SJCRH30 (cell line): ENCODE data around the gene XCR1. TPM values are rescaled to one million over a fixed set of nuclear protein-coding genes. Genes with fewer than 3 reads are reported as not detected.
A peak's percentile ranks its signal among the peaks of the same experiment; 100 is the strongest.

Experiments
- DNase-seq, 2 experiments: peaks; one replicate each; pipeline ENCODE4 v3.0.0-alpha.2; 2015 to 2020
- H3K27ac ChIP-seq: fragments of 250-450 bp; sonication (Bioruptor Pico); 2 replicates; pipeline ENCODE4 v1.5.1; 2020; ENCODE audit warnings: mild to moderate bottlenecking, moderate library complexity
- H3K27me3 ChIP-seq: fragments of 250-450 bp; sonication (Bioruptor Pico); 2 replicates; pipeline ENCODE4 v1.5.1; 2020; ENCODE audit warnings: mild to moderate bottlenecking, moderate library complexity
- H3K36me3 ChIP-seq: fragments of 250-450 bp; sonication (Bioruptor Pico); 2 replicates; pipeline ENCODE4 v1.5.1; 2020; ENCODE audit warnings: mild to moderate bottlenecking, moderate library complexity
- H3K4me1 ChIP-seq: fragments of 250-450 bp; sonication (Bioruptor Pico); 2 replicates; pipeline ENCODE4 v1.5.1; 2020; ENCODE audit warnings: mild to moderate bottlenecking, moderate library complexity
- H3K4me3 ChIP-seq: fragments of 250-450 bp; sonication (Bioruptor Pico); 2 replicates; pipeline ENCODE4 v1.5.1; 2020; ENCODE audit warnings: mild to moderate bottlenecking, moderate library complexity
- H3K9me3 ChIP-seq: fragments of 250-450 bp; sonication (Bioruptor Pico); replicated peaks from 2 replicates; pipeline ENCODE4 v1.5.1; 2020; ENCODE audit warnings: mild to moderate bottlenecking, moderate library complexity
- total RNA-seq: library from RNA; depleted of rRNA; stranded (reverse); fragments of >200 nt; shearing (Covaris generic); gene quantifications from 2 replicates; pipeline ENCODE4 v1.2.3, GENCODE V29; 2014; rRNA removed

XCR1 gene, protein sequence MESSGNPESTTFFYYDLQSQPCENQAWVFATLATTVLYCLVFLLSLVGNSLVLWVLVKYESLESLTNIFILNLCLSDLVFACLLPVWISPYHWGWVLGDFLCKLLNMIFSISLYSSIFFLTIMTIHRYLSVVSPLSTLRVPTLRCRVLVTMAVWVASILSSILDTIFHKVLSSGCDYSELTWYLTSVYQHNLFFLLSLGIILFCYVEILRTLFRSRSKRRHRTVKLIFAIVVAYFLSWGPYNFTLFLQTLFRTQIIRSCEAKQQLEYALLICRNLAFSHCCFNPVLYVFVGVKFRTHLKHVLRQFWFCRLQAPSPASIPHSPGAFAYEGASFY
- not detected in 2 replicates for total RNA-seq

DNA sequence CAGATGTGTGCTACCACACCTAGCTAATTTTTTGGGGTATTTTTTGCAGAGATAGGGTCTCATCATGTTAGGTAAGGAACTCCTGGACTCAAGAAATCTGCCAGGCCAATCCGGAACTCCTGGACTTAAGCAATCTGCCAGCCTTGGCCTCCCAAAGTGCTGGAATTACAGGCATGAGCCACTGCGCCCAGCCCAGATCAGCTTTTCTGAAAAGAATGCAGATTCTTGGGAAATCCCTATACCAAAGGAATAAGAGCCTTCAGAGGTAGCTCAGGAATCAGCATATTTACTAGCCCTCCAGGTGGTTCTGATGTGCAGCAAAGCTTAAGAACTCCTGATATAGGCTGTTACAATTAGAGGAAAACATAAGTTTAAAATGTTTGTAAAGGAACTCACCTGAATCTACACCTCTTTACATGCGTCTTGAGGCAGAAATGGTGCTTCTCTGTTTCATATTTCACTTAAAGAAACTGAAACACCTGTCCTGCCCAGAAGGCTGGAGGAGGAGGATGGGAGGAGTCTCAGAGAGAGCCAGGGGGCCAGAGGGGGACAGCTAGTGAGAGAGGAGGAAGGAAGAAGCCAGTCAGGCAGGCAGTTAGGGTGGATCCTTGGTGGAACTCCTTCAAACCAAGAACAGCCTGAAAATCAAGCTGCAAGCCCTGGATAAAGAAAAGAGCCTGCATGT lies at the start of gene XCR1:
Gene XCR1, minus strand, starts transcription at position 463 of the 685 bp plus-strand sequence. CDS start 5,536 bp downstream, outside the sequence.
- no peaks in the 10 kb centered on the region for H3K9me3 ChIP-seq
- no peak within 1 kb of the TSS for H3K4me3 ChIP-seq
- H3K36me3 ChIP-seq, result no peaks in the 10 kb centered on the region
- no peak within 1 kb of the TSS for H3K27ac ChIP-seq
- H3K27me3 ChIP-seq, result no peaks in the 10 kb centered on the region
- no peak for DNase-seq
- no peaks in the 10 kb centered on the region for H3K4me1 ChIP-seq

DNA sequence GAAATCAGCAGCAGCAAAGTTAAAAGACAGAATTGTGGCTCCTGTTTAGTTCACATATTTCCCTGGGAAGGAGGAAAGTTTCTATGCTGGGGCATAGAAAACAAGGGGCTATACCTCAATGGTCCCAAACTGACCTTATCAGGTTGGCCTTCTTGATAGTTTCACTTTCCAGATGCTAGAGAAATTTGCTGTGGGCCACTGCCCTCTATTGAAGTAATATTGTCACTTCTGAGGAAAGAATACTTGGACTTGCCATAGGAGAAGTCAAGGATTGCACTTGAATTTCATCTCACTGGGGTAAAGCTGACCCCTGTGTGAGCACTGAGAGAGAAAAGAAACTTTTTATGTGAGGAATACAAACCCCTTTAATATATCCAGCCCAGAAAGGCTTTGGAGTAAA lies 49.3 kb upstream of the XCR1 start:
- H3K27ac ChIP-seq, result no peak overlapping the region
- H3K27me3 ChIP-seq, result no peaks in the 10 kb centered on the region
- DNase-seq, result no peak
- H3K4me1 ChIP-seq, result no peaks in the 10 kb centered on the region
- H3K4me3 ChIP-seq, result no peak overlapping the region
- H3K9me3 ChIP-seq, result no peaks in the 10 kb centered on the region
- H3K36me3 ChIP-seq, result no peaks in the 10 kb centered on the region

DNA sequence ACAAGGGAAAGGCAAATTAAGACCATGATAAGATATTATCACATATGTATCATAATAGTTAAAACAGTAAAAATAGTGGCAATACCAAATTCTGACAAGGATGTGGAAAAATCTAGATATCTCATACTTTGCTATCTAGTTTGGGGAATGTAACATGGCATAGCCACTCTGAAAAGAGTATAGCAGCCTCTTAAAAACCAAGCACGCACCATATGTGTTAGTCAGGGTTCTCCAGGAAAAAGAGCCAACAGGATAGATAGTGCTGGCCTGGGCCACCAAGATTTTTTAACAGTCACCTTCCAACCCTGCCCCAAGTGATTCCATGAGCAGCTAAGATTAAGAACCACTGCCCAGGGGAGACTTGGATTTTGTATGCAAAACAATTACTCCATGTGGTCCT lies 48.5 kb upstream of the XCR1 start:
- Histone ChIP-seq H3K36me3 (no peaks in the 10 kb centered on the region), H3K9me3 (no peaks in the 10 kb centered on the region), H3K27ac (no peak overlapping the region), H3K4me3 (no peak overlapping the region), H3K27me3 (no peaks in the 10 kb centered on the region), H3K4me1 (no peaks in the 10 kb centered on the region)
- DNase-seq, result no peak

DNA sequence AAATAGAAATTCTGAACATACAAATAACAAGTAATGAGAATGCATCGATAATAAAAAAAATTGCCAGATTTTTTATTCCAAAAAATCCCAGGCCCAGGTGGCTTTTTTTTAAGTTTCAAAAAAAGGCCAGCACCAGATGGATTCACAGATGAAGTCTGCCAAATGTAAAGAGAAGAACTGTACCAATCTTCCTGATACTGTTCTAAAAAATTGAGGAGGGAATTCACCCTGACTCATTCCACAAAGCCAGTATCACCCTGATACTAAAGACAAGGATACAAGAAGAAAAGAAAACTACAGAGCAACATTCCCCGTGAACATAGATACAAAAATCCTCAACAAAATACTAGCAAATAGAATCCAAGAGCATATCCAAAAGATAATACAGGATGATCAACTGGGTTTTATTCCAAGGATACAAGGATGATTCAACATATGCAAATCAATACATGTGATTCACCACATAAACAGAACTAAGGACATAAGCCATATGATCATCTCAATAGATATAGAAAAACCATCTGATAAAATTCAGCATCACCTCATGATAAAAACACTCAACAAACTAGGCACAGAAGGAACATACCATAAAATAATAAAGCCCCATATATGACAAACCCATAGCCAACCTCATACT lies 44.1 kb upstream of the XCR1 start:
- Histone ChIP-seq H3K4me3 (no peak overlapping the region), H3K9me3 (no peaks in the 10 kb centered on the region), H3K27me3 (no peaks in the 10 kb centered on the region), H3K4me1 (no peaks in the 10 kb centered on the region), H3K27ac (no peak overlapping the region), H3K36me3 (no peaks in the 10 kb centered on the region)
- no peak for DNase-seq

DNA sequence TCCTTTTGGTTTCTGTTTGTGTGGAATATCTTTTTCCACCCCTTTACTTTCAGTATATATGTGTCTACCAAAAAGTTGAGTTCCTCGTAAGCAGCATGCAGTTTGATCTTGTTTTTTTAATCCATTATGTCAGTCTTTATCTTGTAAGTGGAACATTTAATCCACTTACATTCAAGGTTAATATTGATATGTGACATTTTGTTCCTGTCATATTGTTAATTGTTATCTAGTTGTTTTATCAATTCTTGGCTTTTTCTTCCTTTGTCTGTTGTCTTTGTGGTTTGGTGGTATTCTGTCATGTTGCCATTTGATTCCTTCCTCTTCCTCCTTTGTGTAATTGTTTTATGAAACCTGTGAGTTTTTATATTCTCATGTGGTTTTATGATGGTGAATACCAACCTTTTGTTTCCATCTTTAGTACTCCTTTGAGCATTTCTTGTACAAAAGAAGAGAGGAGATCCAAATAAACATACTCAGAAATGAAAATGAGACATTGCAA lies 43.4 kb upstream of the XCR1 start:
- Histone ChIP-seq H3K4me1 (no peaks in the 10 kb centered on the region; the same call in 1 of the 2 replicates), H3K27ac (no peak overlapping the region), H3K9me3 (no peaks in the 10 kb centered on the region)

DNA sequence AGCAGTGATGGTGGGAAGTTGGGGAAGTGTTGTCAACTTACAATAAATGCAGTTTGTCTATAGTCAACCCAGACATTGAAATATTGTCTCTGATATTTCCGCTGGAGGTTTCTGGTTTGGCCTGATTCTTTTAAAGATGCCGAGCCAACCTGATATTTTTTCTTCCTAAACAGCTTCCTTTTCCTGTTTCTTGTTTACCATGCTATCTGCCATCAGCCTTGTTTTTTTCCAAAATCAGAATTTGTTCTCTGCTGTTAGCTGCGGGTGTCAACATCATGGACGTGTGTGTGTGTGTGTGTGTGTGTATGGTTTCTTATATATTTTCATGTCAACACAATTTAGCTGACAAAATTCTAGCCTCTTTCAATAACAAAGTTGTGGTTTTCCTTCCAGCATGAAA lies 41.2 kb upstream of the XCR1 start:
- Histone ChIP-seq H3K27me3 (no peaks in the 10 kb centered on the region), H3K27ac (no peak overlapping the region), H3K4me1 (no peaks in the 10 kb centered on the region; the same call in 1 of the 2 replicates), H3K36me3 (no peaks in the 10 kb centered on the region), H3K9me3 (no peaks in the 10 kb centered on the region), H3K4me3 (no peak overlapping the region)
- DNase-seq, result no peak

More for the DNA sequence above, 43.4 kb upstream of the XCR1 start:
- no peak for DNase-seq
- Histone ChIP-seq H3K36me3 (no peaks in the 10 kb centered on the region), H3K4me3 (no peak overlapping the region), H3K27me3 (no peaks in the 10 kb centered on the region)

DNA sequence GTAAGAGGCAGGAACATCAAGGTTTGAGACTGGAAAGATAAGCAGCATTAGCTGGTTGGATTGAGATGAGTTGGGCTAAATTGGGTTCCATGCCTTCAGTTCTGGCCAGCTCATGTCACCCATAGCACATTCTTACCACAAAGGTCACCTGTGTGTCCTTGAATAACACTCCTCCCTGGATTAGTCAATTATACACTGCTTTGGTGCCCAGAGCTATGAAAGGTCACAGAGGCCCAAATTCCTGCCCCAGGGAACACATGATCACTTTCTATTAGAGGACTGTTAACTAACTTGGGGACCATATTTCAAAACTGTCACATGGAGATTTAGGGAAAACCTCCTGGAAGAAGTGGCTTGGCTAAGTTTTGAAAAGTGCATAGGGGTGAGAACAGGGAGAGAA lies 40.1 kb upstream of the XCR1 start:
- Histone ChIP-seq H3K27me3 (no peaks in the 10 kb centered on the region), H3K9me3 (no peaks in the 10 kb centered on the region), H3K4me3 (no peak overlapping the region), H3K4me1 (no peaks in the 10 kb centered on the region; the same call in 1 of the 2 replicates), H3K36me3 (no peaks in the 10 kb centered on the region), H3K27ac (no peak overlapping the region)
- no peak for DNase-seq

DNA sequence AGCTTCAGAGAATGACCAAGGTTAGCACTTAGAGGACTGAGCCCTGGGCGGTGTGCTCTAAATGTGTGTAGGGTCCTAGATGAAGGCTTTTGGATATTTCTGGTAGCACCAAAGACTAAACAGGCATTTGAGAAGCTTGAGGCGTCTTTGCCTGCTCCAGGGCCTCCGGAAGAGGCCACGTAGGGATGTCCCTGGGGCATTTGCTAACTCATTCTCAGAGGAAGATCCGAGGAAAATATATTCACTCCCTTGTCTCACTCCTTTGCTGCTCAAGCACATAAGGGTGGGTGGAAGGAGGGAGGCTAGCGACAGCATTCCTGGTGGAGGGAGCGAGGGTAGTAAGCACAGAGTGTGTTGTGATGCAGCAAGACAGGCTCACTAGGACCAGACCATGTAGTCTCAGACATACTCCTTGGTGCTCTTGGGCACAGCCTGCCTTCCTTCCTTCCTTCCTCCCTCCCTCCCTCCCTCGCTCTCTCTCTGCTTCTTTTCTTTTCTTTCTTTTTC lies 38.5 kb upstream of the XCR1 start:
- DNase-seq, result no peak
- Histone ChIP-seq H3K27ac (no peak overlapping the region), H3K27me3 (no peaks in the 10 kb centered on the region), H3K4me1 (no peaks in the 10 kb centered on the region; the same call in 1 of the 2 replicates), H3K36me3 (no peaks in the 10 kb centered on the region), H3K4me3 (no peak overlapping the region), H3K9me3 (no peaks in the 10 kb centered on the region)

DNA sequence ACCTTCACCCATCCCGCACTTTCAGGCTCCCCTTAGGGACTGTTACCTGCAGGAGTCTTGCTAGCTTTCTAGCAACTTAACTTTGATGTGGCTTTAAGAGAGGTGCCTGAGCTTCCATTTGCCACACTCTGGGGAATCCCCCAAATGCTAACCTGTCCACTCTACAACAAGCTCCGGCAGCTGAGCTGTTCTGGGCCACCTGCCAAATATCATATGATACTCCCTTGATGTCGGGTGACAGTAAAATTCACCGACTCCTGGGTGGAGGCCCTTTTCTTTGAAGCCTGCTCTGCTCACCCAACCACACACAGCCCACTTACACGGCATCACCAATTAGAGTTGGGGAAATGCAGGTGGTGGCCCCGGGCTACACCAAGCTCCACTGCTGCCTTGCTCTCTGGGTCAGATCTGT lies 38.0 kb upstream of the XCR1 start:
- Histone ChIP-seq H3K4me1 (no peaks in the 10 kb centered on the region; the same call in 1 of the 2 replicates), H3K9me3 (no peaks in the 10 kb centered on the region), H3K27ac (no peak overlapping the region), H3K36me3 (no peaks in the 10 kb centered on the region), H3K27me3 (no peaks in the 10 kb centered on the region), H3K4me3 (no peak overlapping the region)
- peak; percentile 61 to 76 for DNase-seq

DNA sequence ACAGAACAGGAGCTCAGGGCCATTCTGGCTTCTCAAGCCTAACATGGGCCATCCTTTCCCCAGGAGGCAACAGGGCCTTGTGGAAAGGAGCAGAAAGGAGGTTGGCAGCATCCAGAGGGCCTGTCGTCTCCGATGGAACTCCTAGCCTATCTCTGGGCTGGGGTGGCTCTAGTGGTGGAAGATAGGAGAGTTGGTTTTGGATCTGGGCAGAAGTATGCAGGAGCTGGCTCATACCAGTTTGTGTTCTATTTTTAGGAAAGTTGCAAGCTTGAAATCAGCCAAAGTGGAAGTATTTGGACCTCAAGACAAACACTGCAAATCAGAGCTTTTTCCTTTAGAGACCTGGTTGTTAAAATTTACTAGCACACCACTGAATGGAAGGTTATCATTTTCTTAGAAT lies 35.4 kb upstream of the XCR1 start:
- Histone ChIP-seq H3K27ac (no peak overlapping the region), H3K9me3 (no peaks in the 10 kb centered on the region), H3K27me3 (no peaks in the 10 kb centered on the region), H3K4me3 (no peak overlapping the region), H3K36me3 (no peaks in the 10 kb centered on the region), H3K4me1 (no peaks in the 10 kb centered on the region; the same call in 1 of the 2 replicates)
- DNase-seq, result no peak

DNA sequence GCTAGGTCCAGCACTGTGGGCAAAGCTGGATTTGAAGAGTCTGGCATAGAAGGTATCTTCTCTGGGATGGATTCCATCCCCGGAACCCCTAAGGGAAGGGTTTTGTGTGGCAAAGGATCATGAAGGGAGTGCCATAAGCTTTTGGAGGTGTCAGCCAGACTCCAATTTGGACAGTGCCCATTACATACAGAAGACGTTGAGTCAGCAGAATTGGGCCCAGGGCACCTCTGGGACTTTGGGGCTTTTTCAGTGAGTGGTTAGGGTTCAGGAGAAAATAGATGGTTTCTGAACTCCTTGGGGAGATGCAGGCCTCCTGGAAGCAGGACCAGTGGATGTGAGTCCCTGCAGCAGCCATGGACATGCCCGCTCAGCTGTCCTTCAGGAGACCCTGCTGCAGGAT lies 34.6 kb upstream of the XCR1 start:
- no peaks in the 10 kb centered on the region; the same call in 1 of the 2 replicates for H3K4me1 ChIP-seq
- no peak overlapping the region for H3K4me3 ChIP-seq
- H3K27me3 ChIP-seq, result no peaks in the 10 kb centered on the region
- H3K27ac ChIP-seq, result no peak overlapping the region
- DNase-seq, result no peak
- no peaks in the 10 kb centered on the region for H3K9me3 ChIP-seq
- no peaks in the 10 kb centered on the region for H3K36me3 ChIP-seq

DNA sequence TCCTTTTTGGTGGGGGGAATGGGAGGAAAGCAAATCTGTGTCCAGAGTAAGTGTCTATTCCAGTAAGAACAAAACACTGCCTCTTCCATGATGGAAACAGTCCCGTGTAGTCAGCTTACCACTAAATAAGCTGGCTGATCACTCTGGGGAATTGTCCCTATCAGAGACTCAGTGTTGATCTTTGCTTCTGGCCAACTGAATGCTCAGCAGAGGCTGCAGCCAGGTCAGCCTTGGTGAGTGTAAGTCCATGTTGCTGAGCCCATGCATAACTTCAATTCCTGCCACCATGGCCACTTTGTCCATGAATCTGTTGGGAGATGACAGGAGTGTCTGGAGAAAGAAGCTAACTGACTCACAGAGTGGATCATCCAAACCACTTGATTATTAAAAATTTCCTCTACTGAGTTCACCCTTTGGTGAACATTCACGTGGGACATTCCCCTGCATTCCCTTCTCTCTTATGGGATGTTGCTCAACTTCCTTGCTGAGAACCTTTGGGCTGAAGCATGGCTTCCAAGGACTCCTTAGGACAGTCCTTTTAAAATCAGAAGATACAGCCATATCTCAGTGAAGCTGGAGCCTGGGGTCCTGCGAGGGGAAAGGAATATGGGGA lies 33.9 kb upstream of the XCR1 start:
- no peaks in the 10 kb centered on the region; the same call in 1 of the 2 replicates for H3K4me1 ChIP-seq
- no peaks in the 10 kb centered on the region for H3K36me3 ChIP-seq
- H3K9me3 ChIP-seq, result no peaks in the 10 kb centered on the region
- no peak overlapping the region for H3K4me3 ChIP-seq
- no peak overlapping the region for H3K27ac ChIP-seq
- no peak for DNase-seq
- H3K27me3 ChIP-seq, result no peaks in the 10 kb centered on the region

DNA sequence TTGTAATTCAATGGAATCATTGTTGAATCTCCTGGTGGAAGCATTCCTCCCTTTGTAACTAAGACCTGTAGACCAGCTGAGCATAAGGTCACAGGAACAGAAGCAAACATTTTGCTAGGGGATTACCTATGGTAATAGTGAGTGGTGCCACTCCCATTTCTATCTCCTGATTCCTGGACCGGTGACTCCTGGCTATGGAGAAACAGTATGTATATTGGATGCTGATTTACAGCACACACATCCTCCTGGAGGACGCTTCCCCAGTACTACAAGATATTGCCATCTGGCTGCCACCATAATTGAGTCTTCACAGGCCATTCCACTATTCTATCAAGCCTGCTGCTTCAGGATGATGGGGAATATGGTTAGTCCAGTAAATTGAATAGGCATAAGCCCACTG lies 33.3 kb upstream of the XCR1 start:
- Histone ChIP-seq H3K27me3 (no peaks in the 10 kb centered on the region), H3K9me3 (no peaks in the 10 kb centered on the region), H3K36me3 (no peaks in the 10 kb centered on the region), H3K4me1 (no peaks in the 10 kb centered on the region; the same call in 1 of the 2 replicates), H3K4me3 (no peak overlapping the region), H3K27ac (no peak overlapping the region)
- no peak for DNase-seq

DNA sequence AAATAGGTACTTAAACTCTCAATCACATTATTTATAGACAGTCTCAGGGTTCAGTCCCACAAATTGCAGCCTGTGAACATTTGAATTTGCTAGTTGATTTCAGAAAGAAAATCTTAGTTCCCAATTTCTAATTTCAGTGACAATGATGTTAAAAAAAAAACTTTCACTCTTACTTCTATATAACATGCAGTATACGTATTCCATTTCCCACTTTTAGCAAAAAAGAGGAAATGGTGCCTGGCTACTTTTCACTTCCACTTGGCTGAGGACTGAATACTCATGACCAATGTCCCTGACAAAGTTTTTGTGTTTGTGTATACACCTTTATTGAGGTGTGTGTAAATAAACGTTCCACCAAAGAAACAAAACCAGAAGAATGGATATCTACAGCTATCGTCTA lies 32.1 kb upstream of the XCR1 start:
- Histone ChIP-seq H3K4me3 (no peak overlapping the region), H3K27ac (no peak overlapping the region), H3K36me3 (no peaks in the 10 kb centered on the region), H3K27me3 (no peaks in the 10 kb centered on the region), H3K9me3 (no peaks in the 10 kb centered on the region), H3K4me1 (no peaks in the 10 kb centered on the region)
- DNase-seq, result no peak
